ENCODE data around the gene PPP6C.

GRCh38 chr9:125218621-125219020 is 29.0 kb upstream of the PPP6C start:
- TF ChIP-seq EZH2 (IDR thresholded peaks at IDR 0.05; ENCODE audit: borderline replicate concordance, low read depth, low read length, poor library complexity, severe bottlenecking): no peak
- no peak for TF ChIP-seq CTCF (conservative IDR thresholded peaks at IDR 0.05; ENCODE audit: low read depth, low read length)

All from A673 (cell line).